ENCODE results near the gene RANBP10.
"Not testable (repeated sequence)": the region's sequence is repeated elsewhere in the genome, so short reads cannot be mapped to it uniquely, and the experiment has no call there.

The RANBP10 gene

GRCh38 chr16:67775273-67775672, 31.1 kb downstream of the RANBP10 start:
- peak; percentile 48 for DNase-seq

- no peak for DNase-seq
These were observed 31.9 kb downstream of the RANBP10 start for GRCh38 chr16:67774457-67774853.

- peak; percentile 53 for DNase-seq
These were observed 32.5 kb downstream of the RANBP10 start for GRCh38 chr16:67773569-67774456.

- peak; percentile 32 for DNase-seq
These were observed 33.3 kb downstream of the RANBP10 start for GRCh38 chr16:67773099-67773498.

- peak; percentile 74 for DNase-seq
These were observed 35.9 kb downstream of the RANBP10 start for GRCh38 chr16:67770346-67770991.

GRCh38 chr16:67767953-67768352, 38.4 kb downstream of the RANBP10 start:
- DNase-seq, result peak; percentile 38

GRCh38 chr16:67766291-67766690, 40.1 kb downstream of the RANBP10 start:
- DNase-seq, result peak; percentile 36

GRCh38 chr16:67764158-67764667, 42.1 kb downstream of the RANBP10 start:
- no peak for DNase-seq

- DNase-seq, result no peak
These were observed 43.3 kb downstream of the RANBP10 start for GRCh38 chr16:67763066-67763465.

- no peak for DNase-seq
These were observed 44.0 kb downstream of the RANBP10 start for GRCh38 chr16:67762385-67762784.

- no peak for DNase-seq
These were observed 44.4 kb downstream of the RANBP10 start for GRCh38 chr16:67761924-67762323.

- DNase-seq, result no peak
These were observed 45.5 kb downstream of the RANBP10 start for GRCh38 chr16:67760956-67761230.

- DNase-seq, result no peak
These were observed 46.0 kb downstream of the RANBP10 start for GRCh38 chr16:67760206-67760955.

GRCh38 chr16:67758966-67759365, 47.4 kb downstream of the RANBP10 start:
- no peak for DNase-seq

GRCh38 chr16:67758006-67758405, 48.4 kb downstream of the RANBP10 start:
- DNase-seq, result no peak

GRCh38 chr16:67752641-67753040, 53.7 kb downstream of the RANBP10 start:
- no peak for DNase-seq

- not testable (repeated sequence) for DNase-seq
These were observed 55.0 kb downstream of the RANBP10 start for GRCh38 chr16:67751331-67751730.

- no peak for DNase-seq
These were observed 55.9 kb downstream of the RANBP10 start for GRCh38 chr16:67750466-67750865.

GRCh38 chr16:67749436-67750078, 56.8 kb downstream of the RANBP10 start:
- DNase-seq, result no peak

- no peak for DNase-seq
These were observed 57.5 kb downstream of the RANBP10 start for GRCh38 chr16:67748834-67749233.

GRCh38 chr16:67746846-67747245, 59.5 kb downstream of the RANBP10 start:
- no peak for DNase-seq

- DNase-seq, result no peak
These were observed 65.2 kb downstream of the RANBP10 start for GRCh38 chr16:67741118-67741517.

GRCh38 chr16:67740391-67740790, 66.0 kb downstream of the RANBP10 start:
- no peak for DNase-seq

All from islet precursor cell (in vitro differentiated cells).